ENCODE data around the gene ARAP3.

DNA sequence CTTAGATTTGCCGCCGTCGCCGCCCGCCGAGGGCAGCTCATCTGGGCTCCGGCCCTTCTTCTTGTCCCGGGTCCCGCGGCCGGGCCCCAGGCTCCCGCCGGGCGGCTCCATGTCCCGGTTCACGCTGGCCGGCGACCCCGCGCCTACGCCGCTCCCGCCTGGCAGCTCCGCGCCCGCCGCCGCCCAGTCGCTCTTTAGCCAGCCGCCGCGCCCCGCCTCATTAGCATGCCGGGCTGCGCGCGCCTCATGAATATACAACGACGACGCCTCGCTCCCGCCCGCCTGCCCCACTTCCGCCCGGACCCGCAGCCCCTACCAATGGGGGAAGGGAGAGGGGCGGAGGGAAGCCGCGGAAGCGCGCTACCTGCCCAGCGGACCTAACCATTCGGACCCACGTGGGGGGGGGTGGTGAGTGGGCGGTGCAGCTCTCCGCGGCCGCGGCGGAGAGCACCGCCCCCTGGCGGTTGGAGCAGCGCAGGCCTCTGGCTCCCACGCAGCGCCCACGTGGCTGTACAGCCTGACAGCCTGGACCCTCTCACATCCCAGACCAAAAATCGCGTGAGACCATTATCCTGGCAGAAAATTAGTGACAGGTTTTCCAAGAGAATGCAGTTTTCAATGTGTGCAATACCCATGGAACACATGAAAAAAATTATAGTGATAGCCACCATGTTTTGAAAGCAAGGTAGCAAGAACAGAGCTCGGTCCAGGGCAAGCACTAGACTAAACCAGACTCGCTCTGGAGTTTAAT, 63.1 kb downstream of the ARAP3 start, which contains the start of gene DIAPH1:
- TF ChIP-seq, protein P1, sequence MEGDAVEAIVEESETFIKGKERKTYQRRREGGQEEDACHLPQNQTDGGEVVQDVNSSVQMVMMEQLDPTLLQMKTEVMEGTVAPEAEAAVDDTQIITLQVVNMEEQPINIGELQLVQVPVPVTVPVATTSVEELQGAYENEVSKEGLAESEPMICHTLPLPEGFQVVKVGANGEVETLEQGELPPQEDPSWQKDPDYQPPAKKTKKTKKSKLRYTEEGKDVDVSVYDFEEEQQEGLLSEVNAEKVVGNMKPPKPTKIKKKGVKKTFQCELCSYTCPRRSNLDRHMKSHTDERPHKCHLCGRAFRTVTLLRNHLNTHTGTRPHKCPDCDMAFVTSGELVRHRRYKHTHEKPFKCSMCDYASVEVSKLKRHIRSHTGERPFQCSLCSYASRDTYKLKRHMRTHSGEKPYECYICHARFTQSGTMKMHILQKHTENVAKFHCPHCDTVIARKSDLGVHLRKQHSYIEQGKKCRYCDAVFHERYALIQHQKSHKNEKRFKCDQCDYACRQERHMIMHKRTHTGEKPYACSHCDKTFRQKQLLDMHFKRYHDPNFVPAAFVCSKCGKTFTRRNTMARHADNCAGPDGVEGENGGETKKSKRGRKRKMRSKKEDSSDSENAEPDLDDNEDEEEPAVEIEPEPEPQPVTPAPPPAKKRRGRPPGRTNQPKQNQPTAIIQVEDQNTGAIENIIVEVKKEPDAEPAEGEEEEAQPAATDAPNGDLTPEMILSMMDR (conservative IDR thresholded peaks at IDR 0.05; ENCODE audit: low read depth in 2 of 2) = peak; percentile 84 to 93
- no peak for TF ChIP-seq EZH2phosphoT487 (IDR thresholded peaks at IDR 0.05; ENCODE audit: unreplicated experiment)
- TF ChIP-seq CREB1 (CRISPR knock-in tag; IDR thresholded peaks at IDR 0.05; ENCODE audit: low read depth) = peak; percentile 82
- no peak for TF ChIP-seq EZH2 (IDR thresholded peaks at IDR 0.05; ENCODE audit: low read depth, unreplicated experiment)
- peak; percentile 87 for TF ChIP-seq POLR2AphosphoS5 (IDR thresholded peaks at IDR 0.05; ENCODE audit: low read depth)
- TF ChIP-seq, protein P2, sequence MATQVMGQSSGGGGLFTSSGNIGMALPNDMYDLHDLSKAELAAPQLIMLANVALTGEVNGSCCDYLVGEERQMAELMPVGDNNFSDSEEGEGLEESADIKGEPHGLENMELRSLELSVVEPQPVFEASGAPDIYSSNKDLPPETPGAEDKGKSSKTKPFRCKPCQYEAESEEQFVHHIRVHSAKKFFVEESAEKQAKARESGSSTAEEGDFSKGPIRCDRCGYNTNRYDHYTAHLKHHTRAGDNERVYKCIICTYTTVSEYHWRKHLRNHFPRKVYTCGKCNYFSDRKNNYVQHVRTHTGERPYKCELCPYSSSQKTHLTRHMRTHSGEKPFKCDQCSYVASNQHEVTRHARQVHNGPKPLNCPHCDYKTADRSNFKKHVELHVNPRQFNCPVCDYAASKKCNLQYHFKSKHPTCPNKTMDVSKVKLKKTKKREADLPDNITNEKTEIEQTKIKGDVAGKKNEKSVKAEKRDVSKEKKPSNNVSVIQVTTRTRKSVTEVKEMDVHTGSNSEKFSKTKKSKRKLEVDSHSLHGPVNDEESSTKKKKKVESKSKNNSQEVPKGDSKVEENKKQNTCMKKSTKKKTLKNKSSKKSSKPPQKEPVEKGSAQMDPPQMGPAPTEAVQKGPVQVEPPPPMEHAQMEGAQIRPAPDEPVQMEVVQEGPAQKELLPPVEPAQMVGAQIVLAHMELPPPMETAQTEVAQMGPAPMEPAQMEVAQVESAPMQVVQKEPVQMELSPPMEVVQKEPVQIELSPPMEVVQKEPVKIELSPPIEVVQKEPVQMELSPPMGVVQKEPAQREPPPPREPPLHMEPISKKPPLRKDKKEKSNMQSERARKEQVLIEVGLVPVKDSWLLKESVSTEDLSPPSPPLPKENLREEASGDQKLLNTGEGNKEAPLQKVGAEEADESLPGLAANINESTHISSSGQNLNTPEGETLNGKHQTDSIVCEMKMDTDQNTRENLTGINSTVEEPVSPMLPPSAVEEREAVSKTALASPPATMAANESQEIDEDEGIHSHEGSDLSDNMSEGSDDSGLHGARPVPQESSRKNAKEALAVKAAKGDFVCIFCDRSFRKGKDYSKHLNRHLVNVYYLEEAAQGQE (IDR thresholded peaks at IDR 0.05; ENCODE audit: unreplicated experiment) = peak; percentile 21
- TF ChIP-seq, protein P3, sequence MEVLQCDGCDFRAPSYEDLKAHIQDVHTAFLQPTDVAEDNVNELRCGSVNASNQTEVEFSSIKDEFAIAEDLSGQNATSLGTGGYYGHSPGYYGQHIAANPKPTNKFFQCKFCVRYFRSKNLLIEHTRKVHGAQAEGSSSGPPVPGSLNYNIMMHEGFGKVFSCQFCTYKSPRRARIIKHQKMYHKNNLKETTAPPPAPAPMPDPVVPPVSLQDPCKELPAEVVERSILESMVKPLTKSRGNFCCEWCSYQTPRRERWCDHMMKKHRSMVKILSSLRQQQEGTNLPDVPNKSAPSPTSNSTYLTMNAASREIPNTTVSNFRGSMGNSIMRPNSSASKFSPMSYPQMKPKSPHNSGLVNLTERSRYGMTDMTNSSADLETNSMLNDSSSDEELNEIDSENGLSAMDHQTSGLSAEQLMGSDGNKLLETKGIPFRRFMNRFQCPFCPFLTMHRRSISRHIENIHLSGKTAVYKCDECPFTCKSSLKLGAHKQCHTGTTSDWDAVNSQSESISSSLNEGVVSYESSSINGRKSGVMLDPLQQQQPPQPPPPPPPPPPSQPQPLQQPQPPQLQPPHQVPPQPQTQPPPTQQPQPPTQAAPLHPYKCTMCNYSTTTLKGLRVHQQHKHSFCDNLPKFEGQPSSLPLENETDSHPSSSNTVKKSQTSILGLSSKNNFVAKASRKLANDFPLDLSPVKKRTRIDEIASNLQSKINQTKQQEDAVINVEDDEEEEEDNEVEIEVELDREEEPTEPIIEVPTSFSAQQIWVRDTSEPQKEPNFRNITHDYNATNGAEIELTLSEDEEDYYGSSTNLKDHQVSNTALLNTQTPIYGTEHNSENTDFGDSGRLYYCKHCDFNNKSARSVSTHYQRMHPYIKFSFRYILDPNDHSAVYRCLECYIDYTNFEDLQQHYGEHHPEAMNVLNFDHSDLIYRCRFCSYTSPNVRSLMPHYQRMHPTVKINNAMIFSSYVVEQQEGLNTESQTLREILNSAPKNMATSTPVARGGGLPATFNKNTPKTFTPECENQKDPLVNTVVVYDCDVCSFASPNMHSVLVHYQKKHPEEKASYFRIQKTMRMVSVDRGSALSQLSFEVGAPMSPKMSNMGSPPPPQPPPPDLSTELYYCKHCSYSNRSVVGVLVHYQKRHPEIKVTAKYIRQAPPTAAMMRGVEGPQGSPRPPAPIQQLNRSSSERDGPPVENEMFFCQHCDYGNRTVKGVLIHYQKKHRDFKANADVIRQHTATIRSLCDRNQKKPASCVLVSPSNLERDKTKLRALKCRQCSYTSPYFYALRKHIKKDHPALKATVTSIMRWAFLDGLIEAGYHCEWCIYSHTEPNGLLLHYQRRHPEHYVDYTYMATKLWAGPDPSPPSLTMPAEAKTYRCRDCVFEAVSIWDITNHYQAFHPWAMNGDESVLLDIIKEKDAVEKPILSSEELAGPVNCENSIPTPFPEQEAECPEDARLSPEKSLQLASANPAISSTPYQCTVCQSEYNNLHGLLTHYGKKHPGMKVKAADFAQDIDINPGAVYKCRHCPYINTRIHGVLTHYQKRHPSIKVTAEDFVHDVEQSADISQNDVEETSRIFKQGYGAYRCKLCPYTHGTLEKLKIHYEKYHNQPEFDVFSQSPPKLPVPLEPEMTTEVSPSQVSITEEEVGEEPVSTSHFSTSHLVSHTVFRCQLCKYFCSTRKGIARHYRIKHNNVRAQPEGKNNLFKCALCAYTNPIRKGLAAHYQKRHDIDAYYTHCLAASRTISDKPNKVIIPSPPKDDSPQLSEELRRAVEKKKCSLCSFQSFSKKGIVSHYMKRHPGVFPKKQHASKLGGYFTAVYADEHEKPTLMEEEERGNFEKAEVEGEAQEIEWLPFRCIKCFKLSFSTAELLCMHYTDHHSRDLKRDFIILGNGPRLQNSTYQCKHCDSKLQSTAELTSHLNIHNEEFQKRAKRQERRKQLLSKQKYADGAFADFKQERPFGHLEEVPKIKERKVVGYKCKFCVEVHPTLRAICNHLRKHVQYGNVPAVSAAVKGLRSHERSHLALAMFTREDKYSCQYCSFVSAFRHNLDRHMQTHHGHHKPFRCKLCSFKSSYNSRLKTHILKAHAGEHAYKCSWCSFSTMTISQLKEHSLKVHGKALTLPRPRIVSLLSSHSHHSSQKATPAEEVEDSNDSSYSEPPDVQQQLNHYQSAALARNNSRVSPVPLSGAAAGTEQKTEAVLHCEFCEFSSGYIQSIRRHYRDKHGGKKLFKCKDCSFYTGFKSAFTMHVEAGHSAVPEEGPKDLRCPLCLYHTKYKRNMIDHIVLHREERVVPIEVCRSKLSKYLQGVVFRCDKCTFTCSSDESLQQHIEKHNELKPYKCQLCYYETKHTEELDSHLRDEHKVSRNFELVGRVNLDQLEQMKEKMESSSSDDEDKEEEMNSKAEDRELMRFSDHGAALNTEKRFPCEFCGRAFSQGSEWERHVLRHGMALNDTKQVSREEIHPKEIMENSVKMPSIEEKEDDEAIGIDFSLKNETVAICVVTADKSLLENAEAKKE (CRISPR knock-in tag; IDR thresholded peaks at IDR 0.05) = no peak
- no peak for TF ChIP-seq STAT1 (IDR thresholded peaks at IDR 0.05; ENCODE audit: unreplicated experiment)
- TF ChIP-seq JUNB (IDR thresholded peaks at IDR 0.05; ENCODE audit: unreplicated experiment) = no peak
- TF ChIP-seq ZNF114 (CRISPR knock-in tag; IDR thresholded peaks at IDR 0.05) = 0 out of 2 replicates have a peak, but pooled peaks have one; percentile 48
- no peak for TF ChIP-seq ZNF331 (CRISPR knock-in tag; IDR thresholded peaks at IDR 0.05; ENCODE audit: low read depth)
- TF ChIP-seq, protein P4, sequence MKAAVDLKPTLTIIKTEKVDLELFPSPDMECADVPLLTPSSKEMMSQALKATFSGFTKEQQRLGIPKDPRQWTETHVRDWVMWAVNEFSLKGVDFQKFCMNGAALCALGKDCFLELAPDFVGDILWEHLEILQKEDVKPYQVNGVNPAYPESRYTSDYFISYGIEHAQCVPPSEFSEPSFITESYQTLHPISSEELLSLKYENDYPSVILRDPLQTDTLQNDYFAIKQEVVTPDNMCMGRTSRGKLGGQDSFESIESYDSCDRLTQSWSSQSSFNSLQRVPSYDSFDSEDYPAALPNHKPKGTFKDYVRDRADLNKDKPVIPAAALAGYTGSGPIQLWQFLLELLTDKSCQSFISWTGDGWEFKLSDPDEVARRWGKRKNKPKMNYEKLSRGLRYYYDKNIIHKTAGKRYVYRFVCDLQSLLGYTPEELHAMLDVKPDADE (IDR thresholded peaks at IDR 0.05) = peak; percentile 82
- TF ChIP-seq NANOG (IDR thresholded peaks at IDR 0.05; ENCODE audit: borderline replicate concordance) = no peak
